Endothelial cell (in vitro differentiated cells): Measurements from ENCODE around the gene MT3. TPM values are rescaled to one million over a fixed set of nuclear protein-coding genes. Genes with fewer than 3 reads are reported as not detected.

Experiments used
- DNase-seq: peaks from one replicate; pipeline ENCODE4 v3.0.0; 2021; ENCODE audit warnings: low spot score
- H3K27ac Mint-ChIP-seq: one replicate; pipeline ENCODE4 v1.8.0; 2021; ENCODE audit warnings: mixed read lengths, inconsistent platforms; ENCODE audit not compliant: unreplicated experiment
- H3K27me3 Mint-ChIP-seq: one replicate; pipeline ENCODE4 v1.8.0; 2021; ENCODE audit warnings: mild to moderate bottlenecking, moderate library complexity, mixed read lengths, inconsistent platforms; ENCODE audit not compliant: unreplicated experiment
- H3K36me3 Mint-ChIP-seq: one replicate; pipeline ENCODE4 v1.8.0; 2021; ENCODE audit warnings: mild to moderate bottlenecking, low read depth, mixed read lengths, inconsistent platforms; ENCODE audit not compliant: unreplicated experiment
- H3K4me1 Mint-ChIP-seq: one replicate; pipeline ENCODE4 v1.8.0; 2021; ENCODE audit warnings: mild to moderate bottlenecking, mixed read lengths, inconsistent platforms; ENCODE audit not compliant: unreplicated experiment
- H3K4me3 Mint-ChIP-seq: one replicate; pipeline ENCODE4 v1.8.0; 2021; ENCODE audit warnings: mild to moderate bottlenecking, mixed read lengths, inconsistent platforms; ENCODE audit not compliant: unreplicated experiment
- H3K9me3 Mint-ChIP-seq: one replicate; pipeline ENCODE4 v1.8.0; 2021; ENCODE audit warnings: mixed read lengths, inconsistent platforms; ENCODE audit not compliant: unreplicated experiment
- total RNA-seq: library from RNA; stranded (reverse); fragmentation: NEBNext Ultra II Directional; extraction: Animal tissue kit (Norgen Biotek cat#: 25700); gene quantifications from one replicate; pipeline ENCODE4 v1.2.1, GENCODE V29; 2021; ENCODE audit not compliant: unreplicated experiment
- TF ChIP-seq, protein P1 (sequence below): fragments of 200-600 bp; sonication (generic); IDR thresholded peaks from one replicate; pipeline ENCODE4 v1.5.0; 2021; ENCODE audit warnings: antibody characterized with exemption; ENCODE audit not compliant: unreplicated experiment

Gene MT3
- total RNA-seq, 1 donor from 2014 or later, result not detected

DNA sequence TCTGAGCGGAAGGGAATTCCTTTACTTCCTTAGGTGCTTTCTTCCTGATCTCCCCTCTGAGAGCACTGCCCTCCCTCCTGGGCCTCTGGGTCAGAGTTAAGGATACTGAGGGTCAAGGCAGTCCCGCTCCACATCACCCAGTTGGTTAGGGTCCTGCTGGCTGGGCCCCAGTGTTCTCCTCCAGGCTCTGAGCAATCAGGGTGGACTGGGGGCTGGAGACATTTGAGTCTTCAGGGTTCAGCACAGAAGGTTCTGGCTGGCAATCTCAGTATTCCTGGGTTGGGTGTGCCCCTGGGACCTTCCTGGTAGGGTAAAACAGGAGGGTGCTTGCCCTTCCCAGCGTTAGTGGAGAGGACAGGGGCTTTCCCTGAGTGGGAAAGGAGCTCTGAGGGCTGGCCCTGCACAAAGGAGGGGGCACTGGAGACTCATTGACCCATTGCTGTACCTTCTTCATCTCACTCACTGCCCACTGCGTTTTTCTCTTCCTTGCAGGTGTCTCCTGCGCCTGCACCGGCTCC is 43.6 kb downstream of the MT3 start:
- H3K27ac Mint-ChIP-seq, result no peak overlapping the region
- H3K4me1 Mint-ChIP-seq, result peaks cover 10% of the 10 kb centered on the region
- H3K4me3 Mint-ChIP-seq, result no peak overlapping the region
- no peaks in the 10 kb centered on the region for H3K36me3 Mint-ChIP-seq
- TF ChIP-seq, protein P1, sequence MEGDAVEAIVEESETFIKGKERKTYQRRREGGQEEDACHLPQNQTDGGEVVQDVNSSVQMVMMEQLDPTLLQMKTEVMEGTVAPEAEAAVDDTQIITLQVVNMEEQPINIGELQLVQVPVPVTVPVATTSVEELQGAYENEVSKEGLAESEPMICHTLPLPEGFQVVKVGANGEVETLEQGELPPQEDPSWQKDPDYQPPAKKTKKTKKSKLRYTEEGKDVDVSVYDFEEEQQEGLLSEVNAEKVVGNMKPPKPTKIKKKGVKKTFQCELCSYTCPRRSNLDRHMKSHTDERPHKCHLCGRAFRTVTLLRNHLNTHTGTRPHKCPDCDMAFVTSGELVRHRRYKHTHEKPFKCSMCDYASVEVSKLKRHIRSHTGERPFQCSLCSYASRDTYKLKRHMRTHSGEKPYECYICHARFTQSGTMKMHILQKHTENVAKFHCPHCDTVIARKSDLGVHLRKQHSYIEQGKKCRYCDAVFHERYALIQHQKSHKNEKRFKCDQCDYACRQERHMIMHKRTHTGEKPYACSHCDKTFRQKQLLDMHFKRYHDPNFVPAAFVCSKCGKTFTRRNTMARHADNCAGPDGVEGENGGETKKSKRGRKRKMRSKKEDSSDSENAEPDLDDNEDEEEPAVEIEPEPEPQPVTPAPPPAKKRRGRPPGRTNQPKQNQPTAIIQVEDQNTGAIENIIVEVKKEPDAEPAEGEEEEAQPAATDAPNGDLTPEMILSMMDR, result no peak
- no peak for DNase-seq
- H3K27me3 Mint-ChIP-seq, result peaks cover 39% of the 10 kb centered on the region
- no peaks in the 10 kb centered on the region for H3K9me3 Mint-ChIP-seq

DNA sequence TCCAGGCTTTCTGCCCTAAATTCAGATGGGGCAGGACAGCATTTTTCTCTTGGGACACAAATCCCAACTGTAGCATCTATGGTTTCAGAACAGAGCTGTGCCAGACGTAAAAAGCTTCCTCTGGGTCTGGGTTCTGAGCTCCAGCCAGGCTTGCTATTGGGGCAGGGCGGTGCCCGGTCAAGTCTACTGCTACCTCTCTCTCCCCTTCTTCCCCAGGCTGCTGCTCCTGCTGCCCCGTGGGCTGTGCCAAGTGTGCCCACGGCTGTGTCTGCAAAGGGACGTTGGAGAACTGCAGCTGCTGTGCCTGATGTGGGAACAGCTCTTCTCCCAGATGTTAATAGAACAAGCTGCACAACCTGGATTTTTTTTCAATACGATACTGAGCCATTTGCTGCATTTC is 44.2 kb downstream of the MT3 start:
- peaks cover 10% of the 10 kb centered on the region for H3K4me1 Mint-ChIP-seq
- no peaks in the 10 kb centered on the region for H3K9me3 Mint-ChIP-seq
- H3K27me3 Mint-ChIP-seq, result peaks cover 39% of the 10 kb centered on the region
- DNase-seq, result no peak
- no peak overlapping the region for H3K27ac Mint-ChIP-seq
- H3K36me3 Mint-ChIP-seq, result no peaks in the 10 kb centered on the region
- no peak overlapping the region for H3K4me3 Mint-ChIP-seq
- TF ChIP-seq, protein P1, result no peak

DNA sequence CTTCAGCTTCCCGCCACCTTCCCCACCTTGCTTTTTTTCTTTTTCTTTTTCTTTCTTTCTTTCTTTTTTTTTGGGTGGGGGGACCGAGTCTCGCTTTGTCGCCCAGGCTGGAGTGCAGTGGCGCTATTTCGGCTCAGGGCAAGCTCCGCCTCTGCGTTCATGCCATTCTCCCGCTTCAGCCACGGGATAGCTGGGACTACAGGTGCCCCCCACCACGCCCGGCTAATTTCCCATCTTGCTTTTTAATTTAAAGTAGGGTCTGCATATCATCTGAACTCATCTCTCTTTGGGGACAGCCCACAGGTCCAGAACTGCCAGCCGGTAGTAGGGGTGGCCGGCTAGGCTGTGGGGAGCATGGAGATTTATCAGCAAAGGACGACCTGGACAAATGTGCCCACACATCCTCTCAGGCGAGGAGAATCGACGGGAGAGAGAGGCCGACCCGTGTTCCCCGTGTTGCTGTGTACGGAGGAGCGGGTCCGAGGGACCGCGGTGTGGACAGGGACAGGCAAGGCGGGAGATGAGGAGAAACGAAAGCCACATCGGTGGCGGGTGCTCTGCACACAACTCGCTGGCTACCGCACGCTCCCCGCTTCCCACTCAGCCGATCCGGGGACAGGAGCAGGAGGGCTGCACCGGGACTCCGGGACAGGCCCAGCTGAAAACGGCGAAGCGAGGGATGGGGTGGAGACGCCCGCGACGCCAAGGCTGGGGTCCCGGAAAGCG is 45.5 kb downstream of the MT3 start:
- DNase-seq, result no peak
- H3K27ac Mint-ChIP-seq, result no peak overlapping the region
- H3K4me3 Mint-ChIP-seq, result no peak overlapping the region
- no peaks in the 10 kb centered on the region for H3K9me3 Mint-ChIP-seq
- TF ChIP-seq, protein P1, result no peak
- no peaks in the 10 kb centered on the region for H3K36me3 Mint-ChIP-seq
- H3K27me3 Mint-ChIP-seq, result peaks cover 47% of the 10 kb centered on the region
- peaks cover 10% of the 10 kb centered on the region for H3K4me1 Mint-ChIP-seq

DNA sequence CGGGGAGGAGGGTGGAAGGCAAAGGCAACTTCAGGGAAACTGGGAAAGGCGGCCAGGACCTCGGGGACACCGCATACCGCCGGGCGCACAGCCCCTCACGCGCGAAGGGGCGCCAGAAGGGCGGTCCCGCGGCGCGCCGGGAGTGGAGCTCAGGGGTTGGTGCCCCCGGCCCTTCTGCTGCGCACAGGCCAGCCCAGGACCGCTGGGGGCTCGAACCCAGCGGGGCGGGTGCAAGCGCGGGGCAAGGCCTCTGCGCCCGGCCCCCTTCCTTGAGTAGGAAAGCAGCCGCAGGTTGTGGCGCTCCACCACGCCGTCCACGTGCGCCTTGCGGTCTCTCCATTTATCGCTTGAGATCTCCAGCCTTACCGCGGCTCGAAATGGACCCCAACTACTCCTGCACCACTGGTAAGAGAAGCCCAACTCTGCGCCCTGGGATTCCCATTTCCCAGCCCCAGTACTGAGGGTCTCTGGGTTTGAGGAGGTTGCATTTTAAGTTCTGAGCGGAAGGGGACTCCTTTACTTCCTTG is 46.2 kb downstream of the MT3 start:
- H3K36me3 Mint-ChIP-seq, result no peaks in the 10 kb centered on the region
- no peak for DNase-seq
- H3K27me3 Mint-ChIP-seq, result peaks cover 47% of the 10 kb centered on the region
- TF ChIP-seq, protein P1, result no peak
- H3K4me3 Mint-ChIP-seq, result no peak overlapping the region
- no peak overlapping the region for H3K27ac Mint-ChIP-seq
- no peaks in the 10 kb centered on the region for H3K9me3 Mint-ChIP-seq
- peaks cover 10% of the 10 kb centered on the region for H3K4me1 Mint-ChIP-seq
